VCaP (cell line): ENCODE measurements around the gene CA12.

Source experiments
- H3K27ac ChIP-seq: fragments of 450-650 bp; 2 replicates; pipeline ENCODE4 v1.5.1; 2017
- CTCF ChIP-seq: fragments of 450-650 bp; conservative IDR thresholded peaks from 2 replicates; pipeline ENCODE4 v1.5.1; 2017; ENCODE audit warnings: mild to moderate bottlenecking, moderate library complexity

CA12 gene

GRCh38 chr15:63368503-63368902, 13.1 kb downstream of the CA12 start:
- no peak overlapping the region for H3K27ac ChIP-seq
- TF ChIP-seq CTCF = no peak

DNA sequence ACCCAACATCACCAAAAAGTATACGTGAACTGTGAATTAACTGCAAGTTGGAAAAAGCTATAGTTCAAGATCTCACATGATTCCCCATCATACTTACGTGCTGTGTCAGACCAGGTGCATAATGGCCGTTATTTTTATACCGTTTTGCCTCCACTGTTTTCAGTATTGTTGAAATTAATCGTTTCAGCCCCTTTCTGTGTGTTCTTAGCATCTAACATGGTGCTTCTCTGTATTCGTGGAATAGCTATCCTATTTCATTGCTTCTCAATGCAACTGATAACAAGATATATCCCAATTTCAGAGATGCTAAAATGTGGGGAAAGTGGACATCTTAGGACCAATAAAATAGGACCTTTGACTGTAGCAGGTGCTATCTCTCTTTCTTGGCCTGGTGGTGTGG, 13.7 kb downstream of the CA12 start:
- H3K27ac ChIP-seq = no peak overlapping the region
- no peak for TF ChIP-seq CTCF

GRCh38 chr15:63367390-63367789, 14.3 kb downstream of the CA12 start:
- no peak for TF ChIP-seq CTCF
- H3K27ac ChIP-seq = no peak overlapping the region

DNA sequence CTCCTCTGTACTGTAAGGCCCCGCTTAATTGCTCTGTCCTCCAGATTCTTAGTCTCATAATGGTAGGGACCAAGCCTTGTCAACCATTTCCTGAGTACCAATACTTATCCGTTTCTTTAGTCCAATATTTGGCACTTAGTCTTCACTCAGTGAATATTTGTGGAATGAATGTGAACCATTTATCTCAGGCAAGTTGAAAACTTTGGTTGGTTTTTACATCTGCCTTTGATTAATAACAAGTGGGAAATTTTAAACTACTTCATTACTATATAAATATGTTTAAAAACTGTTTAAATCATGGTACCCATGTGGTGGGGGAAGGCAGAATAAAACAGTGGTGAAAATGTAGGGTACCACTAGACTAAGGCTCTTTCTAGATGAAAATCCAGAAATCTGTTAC, 15.2 kb downstream of the CA12 start:
- H3K27ac ChIP-seq = no peak overlapping the region

DNA sequence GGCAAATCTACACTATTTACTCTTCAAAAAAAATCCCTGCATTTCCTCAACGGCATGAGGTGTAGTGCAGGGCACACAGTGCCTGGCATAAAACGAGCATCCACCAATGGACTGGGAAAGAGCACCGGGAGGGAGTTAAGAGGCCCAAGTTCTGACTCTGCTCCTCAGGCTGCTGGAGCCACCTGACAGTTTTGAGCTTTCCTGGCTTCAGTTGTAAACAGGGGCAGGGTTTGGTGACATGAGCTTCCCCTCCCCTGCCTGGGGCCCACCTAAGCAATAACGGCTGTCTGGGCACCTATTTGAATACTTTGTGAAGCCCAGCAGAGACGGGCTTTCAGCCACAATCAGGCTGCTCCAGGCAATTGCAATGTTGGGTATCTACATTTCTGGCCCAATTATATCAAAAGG, 16.4 kb downstream of the CA12 start:
- no peak for TF ChIP-seq CTCF
- H3K27ac ChIP-seq = no peak overlapping the region

More for the DNA sequence above, 15.2 kb downstream of the CA12 start:
- TF ChIP-seq CTCF = no peak

- H3K27ac ChIP-seq = no peak overlapping the region
- TF ChIP-seq CTCF = no peak
Measured at GRCh38 chr15:63364399-63365272, 17.0 kb downstream of the CA12 start.

GRCh38 chr15:63363292-63363691, 18.4 kb downstream of the CA12 start:
- no peak overlapping the region for H3K27ac ChIP-seq
- TF ChIP-seq CTCF = no peak
